Occipital lobe (tissue), 2 donors: Measurements from ENCODE around the gene TTF2. TPM values are rescaled to one million over a fixed set of nuclear protein-coding genes. Genes with fewer than 3 reads are reported as not detected.
"Not testable (repeated sequence)": the region's sequence is repeated elsewhere in the genome, so short reads cannot be mapped to it uniquely, and the experiment has no call there.

Experiments used
- DNase-seq: peaks from one replicate; lab custom pipeline; 2025; lab: John Stamatoyannopoulos, UW
- total RNA-seq: library from RNA; depleted of rRNA; stranded (reverse); fragments of >200 nt; gene quantifications from one replicate; pipeline ENCODE4 v1.2.3, GENCODE V29; 2014

TTF2 gene
- total RNA-seq, 1 donor from 2014 or later = 3.0 TPM

GRCh38 chr1:117119144-117119543 lies 59.0 kb downstream of the TTF2 start:
- not testable (repeated sequence) for DNase-seq

DNA sequence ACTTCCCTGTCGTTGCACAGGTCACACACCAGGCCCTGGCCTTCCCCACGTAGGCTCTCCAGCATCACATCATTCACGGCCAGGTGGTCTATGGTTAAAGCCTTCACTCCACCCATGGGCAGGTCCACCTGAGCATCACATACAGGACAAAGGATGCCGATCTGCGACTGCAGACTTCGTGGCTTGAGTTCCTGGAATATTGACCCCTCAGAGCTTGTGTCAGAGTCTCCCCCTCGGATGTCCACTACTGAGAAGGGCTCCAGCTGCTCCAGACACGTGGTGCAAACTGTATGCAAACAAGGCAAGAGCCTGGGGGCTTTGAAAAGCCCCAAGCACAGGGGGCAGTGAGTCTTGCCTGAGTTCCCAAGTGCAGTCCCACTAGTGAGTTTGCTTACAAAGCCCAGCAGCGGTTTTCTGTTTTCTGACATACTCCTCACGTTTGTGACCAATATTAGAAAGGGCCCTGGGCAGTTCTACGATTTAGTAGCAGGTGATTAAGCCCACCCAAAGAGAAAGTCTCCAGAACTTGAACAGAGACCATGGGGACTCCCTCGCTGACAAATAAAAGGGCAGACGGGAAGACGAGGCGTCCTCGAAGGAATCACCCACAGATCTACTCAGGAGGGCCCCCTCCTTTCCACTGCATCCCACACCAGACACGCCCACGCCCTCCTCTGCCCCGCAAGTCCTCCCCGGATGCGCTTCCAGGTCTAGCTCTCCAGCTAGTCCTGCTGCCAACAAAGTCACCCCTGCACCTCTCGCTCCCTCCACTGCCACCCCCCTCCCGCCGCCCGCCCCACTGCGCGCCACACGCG lies 60.9 kb downstream of the TTF2 start:
- DNase-seq = no peak

GRCh38 chr1:117121589-117122329 lies 61.6 kb downstream of the TTF2 start, which contains the start of gene TRIM45:
Gene TRIM45 (minus strand): TSS chr1:117121749. CDS start chr1:117121201, 548 bp downstream.
- peak; percentile 97 for DNase-seq

DNA sequence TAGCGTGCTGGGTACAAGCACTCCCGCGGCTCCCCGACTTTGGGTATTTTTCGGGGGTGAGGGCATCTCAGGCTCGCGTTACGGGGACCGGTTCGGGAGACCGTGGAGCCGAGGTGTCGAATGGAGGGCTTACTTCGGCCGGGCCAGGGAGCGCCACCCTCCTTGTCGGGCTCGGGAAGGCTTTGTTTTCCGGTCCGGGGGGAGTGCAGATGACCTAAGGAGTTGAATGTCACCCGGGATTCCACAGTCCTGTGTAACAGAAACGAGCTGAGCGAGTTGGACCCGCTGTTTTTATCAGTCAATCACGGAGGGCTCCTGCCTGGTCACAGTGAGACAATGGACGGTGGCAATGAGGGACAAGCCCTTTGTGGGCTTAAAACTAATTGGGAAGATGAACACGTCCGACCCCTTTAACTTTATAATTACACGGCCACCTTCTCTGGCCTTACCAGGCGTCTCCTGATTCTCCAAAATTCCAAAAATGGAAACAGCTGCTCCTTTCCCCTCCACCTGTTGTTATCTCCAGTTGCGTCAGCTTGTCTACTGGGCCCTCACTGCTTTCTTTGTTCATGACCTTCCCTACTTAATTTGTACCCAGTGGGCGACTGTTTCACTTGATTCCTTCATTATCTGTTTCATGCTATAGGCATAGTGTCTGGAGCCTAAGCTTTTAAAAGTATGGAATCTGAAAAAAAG lies 62.4 kb downstream of the TTF2 start:
- no peak for DNase-seq

DNA sequence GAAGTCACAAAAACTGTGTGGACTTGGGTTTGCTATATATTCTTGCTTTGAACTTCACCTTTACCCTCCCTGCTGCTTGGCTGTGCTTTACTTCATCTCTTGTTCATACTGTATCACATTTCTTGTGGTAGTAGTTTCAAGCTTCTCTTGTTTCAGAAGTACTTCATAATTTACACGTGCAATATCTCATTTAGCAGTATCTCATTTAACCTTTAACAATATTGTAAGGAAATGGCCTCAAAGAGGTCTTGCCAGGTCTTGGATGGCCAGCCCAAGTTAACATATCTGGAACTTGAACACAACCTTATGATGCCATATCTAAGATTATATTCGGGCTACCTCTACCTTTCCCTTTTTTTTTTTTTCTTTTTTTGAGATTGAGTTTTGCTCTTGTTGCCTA lies 63.1 kb downstream of the TTF2 start:
- DNase-seq = no peak

GRCh38 chr1:117124661-117125060 lies 64.5 kb downstream of the TTF2 start:
- DNase-seq = no peak

DNA sequence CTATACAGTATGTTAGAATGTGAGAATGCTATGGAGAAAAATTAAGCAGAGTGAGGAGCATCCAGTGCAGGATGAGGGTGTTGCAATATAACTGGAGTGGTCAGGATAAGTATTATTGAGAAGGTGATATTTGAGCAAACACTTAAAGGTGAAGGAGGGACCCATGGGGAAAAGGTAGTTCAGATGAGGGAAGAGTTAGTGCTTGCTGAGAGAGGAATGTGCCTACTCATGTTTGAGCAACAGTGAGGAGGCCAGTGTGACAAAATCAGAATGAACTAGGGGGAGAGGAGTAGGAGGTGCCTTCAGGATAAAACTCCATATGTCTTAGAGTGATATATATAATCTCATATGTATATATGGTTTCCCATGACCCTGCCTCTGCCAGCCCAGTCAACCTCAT lies 67.7 kb downstream of the TTF2 start:
- DNase-seq = no peak

DNA sequence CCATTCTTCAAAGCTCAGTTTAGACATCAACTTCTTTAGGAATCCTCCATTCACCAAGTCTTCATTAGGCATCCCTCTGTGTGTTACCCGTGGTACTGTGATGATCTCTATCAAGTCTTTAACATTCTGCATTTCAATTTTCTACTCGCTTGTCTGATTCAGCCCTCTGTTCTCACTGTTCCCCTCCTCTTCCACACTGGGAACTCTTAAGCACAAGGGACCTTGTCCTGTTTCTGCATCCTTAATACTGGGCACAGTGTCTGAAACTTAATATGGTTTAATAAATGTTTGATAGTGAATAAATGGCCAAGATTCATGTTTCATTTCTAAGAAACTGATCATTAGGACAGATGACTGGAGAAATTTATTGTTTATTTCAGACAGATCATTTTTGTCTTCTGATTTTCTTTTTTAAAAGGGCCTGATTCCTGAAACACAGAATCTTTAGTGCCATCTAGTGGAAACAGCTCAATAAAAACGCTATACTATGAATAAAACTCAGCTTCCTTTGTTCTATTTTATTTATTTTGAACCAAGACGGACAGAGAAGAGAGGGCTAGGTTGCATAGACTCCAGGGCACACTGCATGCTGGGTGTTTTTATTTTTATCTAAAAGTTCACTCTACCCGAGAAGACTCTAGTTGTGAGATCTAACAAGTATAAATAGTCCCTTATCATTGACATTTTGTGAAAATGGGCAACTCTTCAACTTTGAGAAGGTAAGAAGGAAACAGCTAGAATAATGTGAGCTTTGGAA lies 68.4 kb downstream of the TTF2 start:
- DNase-seq = no peak

GRCh38 chr1:117130526-117130925 lies 70.4 kb downstream of the TTF2 start:
- no peak for DNase-seq

DNA sequence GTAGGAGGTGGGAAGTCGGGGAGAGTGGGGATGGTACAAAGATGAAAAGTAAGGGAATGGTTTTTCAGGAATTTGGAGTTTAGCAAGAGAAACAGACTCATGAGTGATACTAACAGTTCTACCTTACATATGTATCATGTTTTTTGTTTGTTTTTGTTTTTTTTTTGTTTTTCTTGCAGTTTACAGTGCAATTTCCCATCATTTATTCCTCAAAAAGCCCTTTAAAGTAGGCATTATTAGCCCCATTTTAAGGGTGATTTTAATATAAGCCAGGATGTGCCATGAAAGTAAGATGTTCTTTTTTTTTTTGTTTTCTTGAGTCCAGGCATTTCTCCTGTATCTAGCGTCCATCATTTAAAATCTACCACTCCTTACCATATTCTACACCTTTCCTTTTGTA lies 75.2 kb downstream of the TTF2 start:
- DNase-seq = no peak

- DNase-seq = no peak
These were observed 76.6 kb downstream of the TTF2 start for GRCh38 chr1:117136749-117137148.

DNA sequence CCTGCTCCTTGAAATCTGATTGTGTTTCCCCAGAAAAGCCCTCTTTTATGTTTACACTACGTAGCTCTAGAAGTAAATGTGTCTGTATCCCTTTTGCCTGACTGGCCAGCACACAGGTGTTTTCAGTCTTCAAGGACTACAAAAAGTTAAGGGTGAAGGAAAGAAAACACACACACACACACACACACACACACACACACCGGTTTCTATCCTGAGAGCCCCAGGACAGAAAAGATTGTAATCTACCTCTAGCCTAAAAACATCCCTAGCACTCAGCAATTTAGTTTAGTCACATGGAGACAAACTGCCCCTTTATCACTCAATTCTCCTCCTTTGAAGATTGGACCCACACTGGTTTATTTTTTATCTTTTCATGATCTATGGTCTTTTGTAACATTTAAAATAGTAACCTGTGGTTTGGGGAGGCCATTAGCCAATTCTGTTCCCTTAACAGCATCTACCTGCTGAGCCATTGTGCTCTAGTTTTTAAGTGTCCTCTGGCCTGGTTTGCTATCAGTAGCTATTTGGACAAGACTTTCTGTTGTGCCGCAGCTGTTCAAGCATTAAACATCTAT lies 77.2 kb downstream of the TTF2 start:
- no peak for DNase-seq

DNA sequence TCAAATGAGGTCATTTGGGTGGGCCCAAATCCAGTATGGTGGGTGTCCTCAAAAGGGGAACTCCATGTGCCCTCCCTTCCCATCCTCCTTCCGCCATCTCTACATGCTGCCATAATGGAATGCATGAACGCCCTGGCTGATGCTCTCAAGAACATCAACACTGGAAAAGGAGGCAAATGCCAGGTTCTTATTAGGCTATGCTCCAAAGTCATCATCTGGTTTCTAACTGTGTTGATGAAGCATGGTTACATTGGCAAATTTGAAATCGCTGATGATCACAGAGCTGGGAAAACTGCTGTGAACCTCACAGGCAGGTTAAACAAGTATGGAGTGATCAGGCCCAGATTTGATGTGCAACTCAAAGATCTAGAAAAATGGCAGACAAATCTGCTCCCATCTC lies 78.0 kb downstream of the TTF2 start:
- no peak for DNase-seq

DNA sequence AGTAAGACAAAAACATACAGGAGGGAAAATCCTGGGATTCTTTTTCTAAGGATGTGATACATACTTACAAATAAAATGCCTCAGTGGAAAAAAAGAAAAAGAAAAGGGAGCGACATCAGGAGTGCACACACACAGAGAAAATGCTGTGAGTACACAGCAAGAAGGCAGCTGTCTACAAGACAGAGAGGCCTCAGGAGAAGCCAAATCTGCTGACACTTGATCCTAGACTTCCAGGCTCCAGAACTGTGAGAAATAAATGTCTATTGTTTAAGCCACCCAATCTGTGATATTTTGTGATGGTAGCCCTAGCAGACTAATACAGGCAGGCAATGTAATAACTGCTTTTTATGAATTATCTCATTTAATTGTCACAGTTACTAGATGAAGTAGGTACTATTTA lies 78.4 kb downstream of the TTF2 start:
- no peak for DNase-seq

DNA sequence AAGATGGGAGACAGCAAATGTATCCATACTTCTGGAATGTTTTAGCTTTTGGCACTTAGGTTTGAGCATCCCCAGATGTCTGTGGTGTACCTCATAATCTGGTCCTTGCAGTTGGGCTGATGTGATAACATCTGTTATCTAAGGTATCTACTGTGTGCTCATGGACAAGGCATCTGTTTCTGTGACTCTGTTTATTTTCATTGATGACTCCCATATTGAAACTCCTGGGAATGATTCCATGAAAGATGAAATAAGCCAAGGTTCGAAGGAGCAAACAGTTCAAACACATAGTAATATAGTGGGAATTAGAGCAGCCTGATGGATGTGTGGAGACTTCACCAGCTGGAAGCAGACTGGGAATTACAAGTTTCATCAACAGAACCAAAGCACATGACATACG lies 82.1 kb downstream of the TTF2 start:
- no peak for DNase-seq

- DNase-seq = no peak
These were observed 83.0 kb downstream of the TTF2 start for GRCh38 chr1:117143172-117143571.

GRCh38 chr1:117143871-117144270 lies 83.7 kb downstream of the TTF2 start:
- DNase-seq = no peak

DNA sequence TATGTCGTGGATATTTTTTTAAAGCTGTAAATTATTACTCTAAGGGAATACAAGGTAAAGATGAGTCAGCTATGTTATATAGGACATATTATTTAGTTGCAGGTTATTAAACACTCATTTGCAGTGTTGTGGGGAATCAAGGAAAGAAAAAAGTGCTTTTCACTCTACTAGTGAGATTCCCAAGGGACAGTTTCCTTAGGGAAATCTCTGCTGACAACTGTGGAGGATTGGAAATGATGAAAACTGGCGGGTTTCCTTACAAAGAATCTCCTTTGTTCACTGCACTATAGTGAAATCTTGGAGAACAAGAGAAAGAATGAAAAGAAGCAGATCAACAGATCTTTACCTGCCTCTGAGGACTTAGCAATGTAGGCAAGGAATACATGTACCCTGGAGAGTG lies 85.9 kb downstream of the TTF2 start:
- DNase-seq = no peak

- DNase-seq = no peak
These were observed 86.6 kb downstream of the TTF2 start for GRCh38 chr1:117146575-117147340.

DNA sequence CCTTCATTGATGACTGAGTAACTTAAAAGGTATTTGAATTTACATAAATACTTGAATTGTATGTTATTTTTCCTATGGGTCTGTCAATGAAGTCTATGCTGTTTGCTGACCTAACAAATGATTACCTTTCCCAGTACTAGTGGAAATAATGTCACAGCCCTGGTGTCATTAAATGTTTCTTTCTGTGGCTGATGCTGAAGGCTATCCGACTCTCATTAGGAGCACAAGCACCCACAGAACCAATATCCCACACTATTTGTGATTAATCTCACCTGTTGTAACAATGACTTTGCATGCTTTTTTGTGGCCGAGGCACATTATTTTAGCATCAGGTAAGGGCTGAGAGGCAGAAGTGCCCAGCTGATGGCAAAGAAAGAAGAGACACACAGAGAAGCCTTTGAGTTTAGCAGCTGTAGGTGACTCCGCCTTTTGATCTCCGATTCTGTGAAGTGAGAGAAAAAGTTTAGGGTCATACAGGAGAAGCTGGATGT lies 87.3 kb downstream of the TTF2 start:
- no peak for DNase-seq
